ENCODE results near the gene RGS6.

DNA sequence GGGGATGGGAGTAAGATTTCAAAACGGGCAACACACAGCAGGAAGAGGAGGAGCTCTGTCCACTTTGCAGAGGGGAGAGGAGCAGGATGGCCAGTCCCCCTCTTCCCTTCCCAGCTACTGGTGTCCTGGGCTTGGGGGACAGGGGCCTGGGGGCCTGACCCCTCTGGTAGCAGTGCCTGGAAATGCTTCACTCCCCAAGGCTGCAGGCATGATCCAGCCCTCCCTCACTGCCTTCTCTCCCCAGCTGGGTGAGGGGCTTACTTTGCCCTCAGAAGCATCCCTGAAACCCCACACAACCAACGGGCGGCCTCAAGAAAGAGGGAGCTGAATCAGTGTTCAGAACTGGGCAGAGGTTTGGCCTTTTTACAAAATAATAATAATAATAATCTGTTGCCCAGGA lies 682.1 kb downstream of the RGS6 start:
- no peak for TF ChIP-seq EZH2phosphoT487 (IDR thresholded peaks at IDR 0.05; ENCODE audit: borderline replicate concordance, low read depth, low read length)
- TF ChIP-seq, protein P1, sequence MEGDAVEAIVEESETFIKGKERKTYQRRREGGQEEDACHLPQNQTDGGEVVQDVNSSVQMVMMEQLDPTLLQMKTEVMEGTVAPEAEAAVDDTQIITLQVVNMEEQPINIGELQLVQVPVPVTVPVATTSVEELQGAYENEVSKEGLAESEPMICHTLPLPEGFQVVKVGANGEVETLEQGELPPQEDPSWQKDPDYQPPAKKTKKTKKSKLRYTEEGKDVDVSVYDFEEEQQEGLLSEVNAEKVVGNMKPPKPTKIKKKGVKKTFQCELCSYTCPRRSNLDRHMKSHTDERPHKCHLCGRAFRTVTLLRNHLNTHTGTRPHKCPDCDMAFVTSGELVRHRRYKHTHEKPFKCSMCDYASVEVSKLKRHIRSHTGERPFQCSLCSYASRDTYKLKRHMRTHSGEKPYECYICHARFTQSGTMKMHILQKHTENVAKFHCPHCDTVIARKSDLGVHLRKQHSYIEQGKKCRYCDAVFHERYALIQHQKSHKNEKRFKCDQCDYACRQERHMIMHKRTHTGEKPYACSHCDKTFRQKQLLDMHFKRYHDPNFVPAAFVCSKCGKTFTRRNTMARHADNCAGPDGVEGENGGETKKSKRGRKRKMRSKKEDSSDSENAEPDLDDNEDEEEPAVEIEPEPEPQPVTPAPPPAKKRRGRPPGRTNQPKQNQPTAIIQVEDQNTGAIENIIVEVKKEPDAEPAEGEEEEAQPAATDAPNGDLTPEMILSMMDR (conservative IDR thresholded peaks at IDR 0.05; ENCODE audit: low read length), result no peak

Data from OCI-LY7 (cell line).